Measurements from ENCODE around the gene TNFAIP1.

DNA sequence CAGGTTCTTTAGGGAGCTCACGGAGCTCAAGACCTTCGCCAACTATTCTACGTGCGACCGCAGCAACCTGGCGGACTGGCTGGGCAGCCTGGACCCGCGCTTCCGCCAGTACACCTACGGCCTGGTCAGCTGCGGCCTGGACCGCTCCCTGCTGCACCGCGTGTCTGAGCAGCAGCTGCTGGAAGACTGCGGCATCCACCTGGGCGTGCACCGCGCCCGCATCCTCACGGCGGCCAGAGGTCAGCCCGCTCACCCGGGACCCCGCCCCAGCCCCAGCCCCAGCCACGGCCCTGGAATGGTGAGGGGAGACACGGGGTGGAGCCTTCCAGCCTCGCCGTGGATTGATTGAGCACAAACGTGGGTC is 49.5 kb downstream of the TNFAIP1 start:
- TF ChIP-seq POLR2A (IDR thresholded peaks at IDR 0.05; ENCODE audit: low read length) (no peak), GATA1 (IDR thresholded peaks at IDR 0.05; ENCODE audit: low read depth, low read length) (no peak)
